Natural killer cell (primary cell): ENCODE data around the gene ZNF365. TPM values are rescaled to one million over a fixed set of nuclear protein-coding genes. Genes with fewer than 3 reads are reported as not detected.
"Not testable (repeated sequence)": the region's sequence is repeated elsewhere in the genome, so short reads cannot be mapped to it uniquely, and the experiment has no call there.

ENCODE experiments used
- ATAC-seq, 3 donors: fragments of 150-1000 bp in 2 of 3; fragments of 200-7000 bp in 1 of 3; cut with Tn5 transposase; 1 replicate in 1 of 3; 2 replicates in 2 of 3; pipeline ENCODE4 v1.10.0; 2021; ENCODE audit warnings: mild to moderate bottlenecking in 2 of 3, moderate library complexity in 2 of 3
- DNase-seq, 2 donors: peaks; one replicate each; pipeline versions ENCODE4 v3.0.0 to v3.0.0-alpha.2; 2013 to 2021; ENCODE audit warnings: mixed read lengths in 1 of 2
- H3K27ac ChIP-seq: one replicate; pipeline ENCODE4 v1.5.1; 2013; ENCODE audit warnings: mild to moderate bottlenecking, low read length
- H3K27me3 ChIP-seq: one replicate; pipeline ENCODE4 v1.6.1; 2013; ENCODE audit warnings: low read length; ENCODE audit not compliant: control insufficient read depth, insufficient read depth
- H3K36me3 ChIP-seq: one replicate; pipeline ENCODE4 v1.6.1; 2013; ENCODE audit warnings: low read length; ENCODE audit not compliant: control insufficient read depth, insufficient read depth
- H3K4me1 ChIP-seq: one replicate; pipeline ENCODE4 v1.6.1; 2013; ENCODE audit warnings: low read length; ENCODE audit not compliant: control insufficient read depth, insufficient read depth
- H3K4me3 ChIP-seq: one replicate; pipeline ENCODE4 v1.5.1; 2013; ENCODE audit warnings: low read length
- H3K9me3 ChIP-seq: one replicate; pipeline ENCODE4 v1.6.1; 2013; ENCODE audit warnings: low read length; ENCODE audit not compliant: control insufficient read depth, insufficient read depth
- H3K27ac Mint-ChIP-seq, 2 donors: one replicate each; pipeline ENCODE4 v1.8.0; 2022; ENCODE audit warnings: mild to moderate bottlenecking in 2 of 2, mixed read lengths in 2 of 2, moderate library complexity in 1 of 2
- H3K27me3 Mint-ChIP-seq, 2 donors: one replicate each; pipeline ENCODE4 v1.8.0; 2022; ENCODE audit warnings: low read depth in 2 of 2, mixed read lengths in 2 of 2
- H3K36me3 Mint-ChIP-seq: one replicate; pipeline ENCODE4 v1.8.0; 2022; ENCODE audit warnings: mixed read lengths
- H3K4me1 Mint-ChIP-seq, 2 donors: one replicate each; pipeline ENCODE4 v1.8.0; 2022; ENCODE audit warnings: mixed read lengths in 2 of 2
- H3K4me3 Mint-ChIP-seq: one replicate; pipeline ENCODE4 v1.8.0; 2022; ENCODE audit warnings: mild to moderate bottlenecking, moderate library complexity, mixed read lengths
- H3K9me3 Mint-ChIP-seq, 2 donors: one replicate each; pipeline ENCODE4 v1.8.0; 2022; ENCODE audit warnings: mixed read lengths in 2 of 2
- WGBS: methylation state at CpG from one replicate; pipeline ENCODE4 v1.1.7; 2013; ENCODE audit warnings: missing lambda C conversion rate; ENCODE audit not compliant: insufficient coverage; 5-methylcytosine and 5-hydroxymethylcytosine counted together
- intact Hi-C: fragments of 100-400 bp; cut with micrococcal nuclease; formaldehyde crosslinking; loops from one replicate; pipeline ENCODE4 v1.14.2; 2022
- total RNA-seq, 4 donors: library from RNA; stranded (reverse); fragments of 120-200 nt in 1 of 4; gene quantifications; one replicate each; pipeline versions ENCODE4 v1.2.3 to v1.2.4, GENCODE V29; 2013 to 2022
- TF ChIP-seq, protein P1 (sequence below): fragments of 200-600 bp; IDR thresholded peaks from one replicate; pipeline ENCODE4 v1.8.0; 2022; ENCODE audit warnings: antibody characterized with exemption

The ZNF365 gene
- total RNA-seq, 3 donors from 2014 or later (not counting 1 experiment from before 2014, with no cell fraction given), result 4.0 to 8.0 (median 4.5) TPM

DNA sequence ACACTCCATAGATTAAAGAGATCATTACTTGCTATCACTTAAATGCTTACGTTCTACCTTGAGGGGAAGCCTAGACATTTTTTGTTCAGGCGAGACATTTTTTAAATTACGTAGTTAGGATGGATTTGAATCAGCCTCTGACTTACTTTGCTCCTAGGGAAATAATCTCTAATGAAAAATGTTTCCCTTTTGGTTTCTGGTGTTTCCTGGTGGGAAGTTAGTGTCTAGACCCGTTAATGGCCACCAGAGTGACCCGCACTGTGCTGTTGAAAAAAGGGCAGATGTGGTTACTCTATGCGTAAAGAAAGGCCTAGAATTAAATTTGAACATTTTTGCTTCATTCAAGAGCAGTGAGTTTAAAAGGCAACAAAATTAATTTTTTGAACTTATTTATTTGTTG, 3.8 kb downstream of the ZNF365 start:
- Mint-ChIP-seq H3K9me3 (no peaks in the 10 kb centered on the region), H3K36me3 (no peaks in the 10 kb centered on the region), H3K27ac (no peak overlapping the region), H3K27me3 (peaks cover 0 to 4% of the 10 kb centered on the region in 2 donors), H3K4me1 (peaks cover 33 to 47% of the 10 kb centered on the region in 2 donors), H3K4me3 (no peak overlapping the region)
- DNase-seq, result no peak
- ATAC-seq, result no peak
- H3K27me3 ChIP-seq, result no peaks in the 10 kb centered on the region
- no peak overlapping the region for H3K4me3 ChIP-seq
- intact Hi-C loops, result no loop called here
- H3K9me3 ChIP-seq, result no peaks in the 10 kb centered on the region
- peaks cover 15% of the 10 kb centered on the region for H3K4me1 ChIP-seq
- H3K27ac ChIP-seq, result no peak overlapping the region
- TF ChIP-seq, protein P1, sequence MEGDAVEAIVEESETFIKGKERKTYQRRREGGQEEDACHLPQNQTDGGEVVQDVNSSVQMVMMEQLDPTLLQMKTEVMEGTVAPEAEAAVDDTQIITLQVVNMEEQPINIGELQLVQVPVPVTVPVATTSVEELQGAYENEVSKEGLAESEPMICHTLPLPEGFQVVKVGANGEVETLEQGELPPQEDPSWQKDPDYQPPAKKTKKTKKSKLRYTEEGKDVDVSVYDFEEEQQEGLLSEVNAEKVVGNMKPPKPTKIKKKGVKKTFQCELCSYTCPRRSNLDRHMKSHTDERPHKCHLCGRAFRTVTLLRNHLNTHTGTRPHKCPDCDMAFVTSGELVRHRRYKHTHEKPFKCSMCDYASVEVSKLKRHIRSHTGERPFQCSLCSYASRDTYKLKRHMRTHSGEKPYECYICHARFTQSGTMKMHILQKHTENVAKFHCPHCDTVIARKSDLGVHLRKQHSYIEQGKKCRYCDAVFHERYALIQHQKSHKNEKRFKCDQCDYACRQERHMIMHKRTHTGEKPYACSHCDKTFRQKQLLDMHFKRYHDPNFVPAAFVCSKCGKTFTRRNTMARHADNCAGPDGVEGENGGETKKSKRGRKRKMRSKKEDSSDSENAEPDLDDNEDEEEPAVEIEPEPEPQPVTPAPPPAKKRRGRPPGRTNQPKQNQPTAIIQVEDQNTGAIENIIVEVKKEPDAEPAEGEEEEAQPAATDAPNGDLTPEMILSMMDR, result no peak
- WGBS, result 89% methylated on average over 6 of the region's 6 CpGs
- H3K36me3 ChIP-seq, result no peaks in the 10 kb centered on the region

DNA sequence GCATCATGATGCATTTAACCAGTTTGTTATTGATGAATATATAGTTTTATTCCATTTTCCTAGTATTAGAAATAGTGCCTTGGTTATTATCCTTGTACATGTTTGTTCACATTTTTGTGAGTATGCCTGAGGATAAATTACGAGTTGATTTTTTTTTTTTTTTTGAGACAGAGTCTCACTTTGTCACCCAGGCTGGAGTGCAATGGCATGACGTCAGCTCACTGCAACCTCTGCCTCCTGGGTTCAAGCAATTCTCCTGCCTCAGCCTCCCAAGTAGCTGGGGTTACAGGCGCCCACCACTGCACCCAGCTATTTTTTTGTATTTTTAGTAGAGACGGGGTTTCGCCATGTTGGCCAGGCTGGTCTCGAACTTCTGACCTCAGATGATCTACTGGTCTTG, 4.7 kb downstream of the ZNF365 start:
- ATAC-seq, H3K27me3 Mint-ChIP-seq, H3K27ac Mint-ChIP-seq: not testable (repeated sequence)

DNA sequence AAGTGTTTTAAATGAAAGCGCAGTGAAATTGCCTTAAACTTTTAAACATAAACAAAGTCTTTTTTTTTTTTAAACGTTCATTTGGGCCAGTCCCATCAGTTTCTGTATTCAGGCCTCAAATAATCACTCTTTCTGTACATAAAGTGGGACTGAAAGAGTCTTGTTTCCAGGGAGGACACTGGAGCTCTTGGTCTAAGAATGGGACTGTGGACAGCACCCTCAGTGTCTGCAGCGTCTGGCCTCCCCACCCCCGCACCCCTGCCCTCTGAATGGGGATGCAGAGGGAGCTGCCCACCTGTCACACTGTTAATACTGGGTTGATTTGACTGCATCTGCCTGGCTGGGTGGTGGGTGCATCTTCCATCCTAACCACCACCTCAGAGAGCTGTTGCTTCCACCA, 5.2 kb downstream of the ZNF365 start:
- H3K27ac Mint-ChIP-seq, result no peak overlapping the region
- TF ChIP-seq, protein P1, result no peak
- intact Hi-C loops, result no loop called here
- 88% methylated on average over 3 of the region's 4 CpGs for WGBS
- no peaks in the 10 kb centered on the region for H3K9me3 ChIP-seq
- peaks cover 15% of the 10 kb centered on the region for H3K4me1 ChIP-seq
- no peak overlapping the region for H3K4me3 ChIP-seq
- H3K27ac ChIP-seq, result no peak overlapping the region
- no peak overlapping the region for H3K4me3 Mint-ChIP-seq
- DNase-seq (no peak), ATAC-seq (no peak)
- no peaks in the 10 kb centered on the region for H3K9me3 Mint-ChIP-seq
- peaks cover 39 to 54% of the 10 kb centered on the region in 2 donors for H3K4me1 Mint-ChIP-seq
- H3K27me3 Mint-ChIP-seq, result no peaks in the 10 kb centered on the region
- no peaks in the 10 kb centered on the region for H3K36me3 ChIP-seq
- H3K27me3 ChIP-seq, result no peaks in the 10 kb centered on the region
- H3K36me3 Mint-ChIP-seq, result no peaks in the 10 kb centered on the region

More for the DNA sequence above, 4.7 kb downstream of the ZNF365 start:
- H3K36me3 Mint-ChIP-seq, H3K9me3 Mint-ChIP-seq, H3K9me3 ChIP-seq, DNase-seq, H3K27me3 ChIP-seq, H3K27ac ChIP-seq, H3K4me3 Mint-ChIP-seq, H3K36me3 ChIP-seq, intact Hi-C loops, H3K4me3 ChIP-seq: not testable (repeated sequence)
- WGBS, result 89% methylated on average over 6 of the region's 6 CpGs
- H3K4me1 Mint-ChIP-seq, result peaks cover 37 to 52% of the 10 kb centered on the region in 2 donors
- H3K4me1 ChIP-seq, result peaks cover 16% of the 10 kb centered on the region

DNA sequence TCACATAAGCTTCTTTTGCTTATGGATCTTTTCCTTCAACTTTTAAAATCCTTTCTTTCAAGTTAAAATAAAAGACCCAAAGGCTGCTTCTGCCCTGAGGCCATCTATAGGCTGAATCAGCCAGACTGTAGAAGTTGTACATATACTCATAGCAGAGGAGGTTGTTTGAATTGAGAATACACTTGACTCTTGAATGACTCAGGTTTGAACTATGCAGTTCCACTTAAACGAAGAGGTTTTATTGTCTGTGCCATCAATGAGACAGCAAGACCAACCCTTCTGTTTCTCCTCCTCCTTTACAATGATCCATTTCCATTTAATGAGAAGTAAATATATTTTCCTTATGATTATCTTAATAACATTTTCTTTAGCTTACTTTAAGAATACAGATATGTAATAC, 5.8 kb downstream of the ZNF365 start:
- DNase-seq (no peak), ATAC-seq (no peak)
- intact Hi-C loops, result loop anchor here (5.0 kb wide), 6 partner anchors 118 to 478 kb away; partner anchors contain the start of gene ARID5B
- no peak overlapping the region for H3K27ac Mint-ChIP-seq
- no peaks in the 10 kb centered on the region for H3K36me3 Mint-ChIP-seq
- Histone ChIP-seq H3K27ac (no peak overlapping the region), H3K27me3 (no peaks in the 10 kb centered on the region), H3K9me3 (no peaks in the 10 kb centered on the region), H3K4me1 (peaks cover 9% of the 10 kb centered on the region), H3K36me3 (no peaks in the 10 kb centered on the region), H3K4me3 (no peak overlapping the region)
- H3K27me3 Mint-ChIP-seq, result no peaks in the 10 kb centered on the region
- H3K9me3 Mint-ChIP-seq, result no peaks in the 10 kb centered on the region
- TF ChIP-seq, protein P1, result no peak
- no peak overlapping the region for H3K4me3 Mint-ChIP-seq
- WGBS, result no CpG with 5 or more reads among the region's 1 CpG
- peaks cover 41 to 56% of the 10 kb centered on the region in 2 donors for H3K4me1 Mint-ChIP-seq
